Measurements from ENCODE around the gene PPP1R9B.

Gene PPP1R9B

GRCh38 chr17:50125420-50125997 lies 25.0 kb downstream of the PPP1R9B start:
- no peak for DNase-seq (ENCODE audit: low spot score)

GRCh38 chr17:50123649-50124349 lies 26.7 kb downstream of the PPP1R9B start:
- DNase-seq (ENCODE audit: low spot score) = peak; percentile 60

- DNase-seq (ENCODE audit: low spot score) = no peak
Observed at GRCh38 chr17:50122945-50123344, 27.5 kb downstream of the PPP1R9B start.

GRCh38 chr17:50120475-50121253 lies 29.8 kb downstream of the PPP1R9B start:
- DNase-seq (ENCODE audit: low spot score) = no peak

- no peak for DNase-seq (ENCODE audit: low spot score)
Observed at GRCh38 chr17:50118828-50119218, 31.7 kb downstream of the PPP1R9B start.

- no peak for DNase-seq (ENCODE audit: low spot score)
Observed at GRCh38 chr17:50118076-50118827, 32.2 kb downstream of the PPP1R9B start.

- DNase-seq (ENCODE audit: low spot score) = peak; percentile 81
Observed at GRCh38 chr17:50117202-50118051, 33.0 kb downstream of the PPP1R9B start.

GRCh38 chr17:50115756-50116155 lies 34.7 kb downstream of the PPP1R9B start:
- DNase-seq (ENCODE audit: low spot score) = no peak

GRCh38 chr17:50114849-50115357 lies 35.6 kb downstream of the PPP1R9B start:
- peak; percentile 75 for DNase-seq (ENCODE audit: low spot score)

GRCh38 chr17:50114401-50114800 lies 36.1 kb downstream of the PPP1R9B start:
- no peak for DNase-seq (ENCODE audit: low spot score)

- DNase-seq (ENCODE audit: low spot score) = no peak
Observed at GRCh38 chr17:50113624-50114320, 36.7 kb downstream of the PPP1R9B start.

GRCh38 chr17:50112694-50113093 lies 37.8 kb downstream of the PPP1R9B start:
- DNase-seq (ENCODE audit: low spot score) = no peak

GRCh38 chr17:50111673-50112655 lies 38.5 kb downstream of the PPP1R9B start:
- DNase-seq (ENCODE audit: low spot score) = no peak

GRCh38 chr17:50110591-50111349 lies 39.7 kb downstream of the PPP1R9B start:
- DNase-seq (ENCODE audit: low spot score) = no peak

GRCh38 chr17:50109785-50110184 lies 40.7 kb downstream of the PPP1R9B start:
- no peak for DNase-seq (ENCODE audit: low spot score)

GRCh38 chr17:50109207-50109606 lies 41.3 kb downstream of the PPP1R9B start:
- DNase-seq (ENCODE audit: low spot score) = no peak

- no peak for DNase-seq (ENCODE audit: low spot score)
Observed at GRCh38 chr17:50108556-50108955, 41.9 kb downstream of the PPP1R9B start.

GRCh38 chr17:50107790-50108414 lies 42.6 kb downstream of the PPP1R9B start:
- peak; percentile 80 for DNase-seq (ENCODE audit: low spot score)

Measured in AG08396 (cell line).